Activated T-cell treated with anti-CD3 and anti-CD28 coated beads, Interleukin-2, amount 50 U/mL, for 1 hour (primary cell): ENCODE data around the gene RSPH6A.

Experiments
- DNase-seq: peaks from one replicate; pipeline ENCODE4 v3.0.0-alpha.2; 2020

RSPH6A gene

DNA sequence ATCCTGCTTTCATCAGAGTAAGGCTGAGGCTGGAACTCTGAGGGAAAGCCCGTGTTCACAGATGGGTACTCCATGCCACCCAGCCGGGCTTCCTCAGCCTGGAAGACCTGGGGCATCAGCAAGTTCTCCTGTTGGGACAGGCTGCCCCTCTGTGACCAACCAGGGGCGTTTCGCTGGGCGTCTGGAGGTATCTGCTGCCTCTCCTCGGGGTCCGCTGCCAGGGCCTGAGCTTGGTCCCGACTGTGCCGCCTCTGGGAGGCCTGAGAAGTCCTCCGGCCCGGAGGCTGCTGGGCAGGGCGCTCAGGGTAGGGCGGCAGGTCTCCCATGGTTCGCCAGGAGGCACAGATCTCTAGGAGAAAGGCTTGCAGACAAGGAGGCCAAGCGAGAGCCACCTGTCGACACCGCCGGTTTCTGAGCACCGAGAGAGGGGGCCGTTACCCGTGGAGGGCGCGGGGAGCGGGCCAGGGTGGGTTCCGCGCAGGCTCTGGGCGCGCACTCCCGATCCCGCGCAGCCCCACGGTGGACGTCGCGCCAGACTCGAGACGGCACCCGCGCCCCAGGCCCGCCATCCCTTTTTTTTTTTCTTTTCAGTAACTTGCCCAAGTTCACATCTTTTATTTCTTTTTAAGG lies at the start of gene RSPH6A:
TSS of gene RSPH6A (minus strand) at position 458 of the 630 bp plus-strand sequence. CDS start at position 326, 132 bp downstream.
- DNase-seq = no peak

DNA sequence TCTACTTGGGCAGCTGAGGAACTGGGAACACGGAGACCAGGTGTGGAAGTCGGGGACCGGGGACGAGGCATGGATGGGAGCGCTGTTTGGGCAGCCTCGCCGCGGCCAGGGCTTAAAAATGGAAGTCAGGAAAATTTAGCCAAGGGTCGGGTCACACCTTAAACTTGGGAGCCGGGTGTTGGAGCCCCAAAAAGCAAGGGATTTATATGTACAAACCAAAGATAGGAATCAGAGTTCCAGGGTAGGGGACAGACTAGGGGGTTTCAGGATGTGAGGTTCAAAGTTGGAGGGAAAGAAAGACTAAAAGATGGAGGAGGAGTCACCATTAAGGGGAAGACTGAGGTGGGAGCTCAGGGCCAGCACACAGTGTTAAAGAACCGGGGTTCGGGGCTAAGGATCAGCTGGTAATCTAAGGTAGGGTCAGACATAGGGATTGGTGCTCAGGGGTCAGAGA lies 49.5 kb upstream of the RSPH6A start:
- DNase-seq = no peak

DNA sequence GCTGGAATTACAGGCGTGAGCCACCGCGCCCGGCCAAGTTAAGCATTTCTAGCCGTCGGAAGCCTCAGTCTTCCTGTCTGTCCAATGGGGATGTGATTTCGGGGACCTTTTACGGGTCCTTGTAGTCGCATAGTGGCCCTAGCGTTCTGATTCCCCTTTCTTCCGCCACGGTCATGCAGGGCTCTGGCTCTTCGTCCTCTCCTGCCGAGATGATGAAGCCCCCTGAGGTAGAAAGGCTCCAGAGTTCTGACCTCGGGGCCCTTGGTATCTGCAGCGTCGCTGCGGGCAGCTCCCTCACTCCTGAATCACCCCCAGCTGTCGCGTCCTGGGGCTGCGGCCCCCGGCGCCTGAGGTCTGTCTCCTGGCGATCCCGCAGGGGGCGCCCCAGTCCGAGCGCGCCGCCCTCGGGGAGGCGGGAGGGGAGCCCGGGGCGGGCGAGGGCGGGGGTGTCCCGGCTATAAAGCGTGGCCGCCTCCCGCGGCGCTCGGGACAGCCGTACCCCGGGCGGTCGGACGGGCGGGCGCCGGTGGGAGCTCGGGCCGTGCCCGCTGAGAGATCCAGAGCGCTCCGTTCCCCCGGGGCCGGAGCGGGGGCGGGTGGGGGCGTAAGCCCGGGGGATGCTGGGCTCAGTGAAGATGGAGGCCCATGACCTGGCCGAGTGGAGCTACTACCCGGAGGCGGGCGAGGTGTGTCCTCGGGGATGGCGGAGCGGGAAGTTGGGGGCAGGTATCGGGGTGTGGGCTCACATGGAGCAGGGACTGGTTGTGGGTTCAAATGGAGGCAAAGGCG lies 48.9 kb upstream of the RSPH6A start, which contains the start of gene FOXA3:
TSS of gene FOXA3 (plus strand) at position 487 of the 789 bp plus-strand sequence. CDS start at position 618, 131 bp downstream.
- peak; percentile 66 for DNase-seq

DNA sequence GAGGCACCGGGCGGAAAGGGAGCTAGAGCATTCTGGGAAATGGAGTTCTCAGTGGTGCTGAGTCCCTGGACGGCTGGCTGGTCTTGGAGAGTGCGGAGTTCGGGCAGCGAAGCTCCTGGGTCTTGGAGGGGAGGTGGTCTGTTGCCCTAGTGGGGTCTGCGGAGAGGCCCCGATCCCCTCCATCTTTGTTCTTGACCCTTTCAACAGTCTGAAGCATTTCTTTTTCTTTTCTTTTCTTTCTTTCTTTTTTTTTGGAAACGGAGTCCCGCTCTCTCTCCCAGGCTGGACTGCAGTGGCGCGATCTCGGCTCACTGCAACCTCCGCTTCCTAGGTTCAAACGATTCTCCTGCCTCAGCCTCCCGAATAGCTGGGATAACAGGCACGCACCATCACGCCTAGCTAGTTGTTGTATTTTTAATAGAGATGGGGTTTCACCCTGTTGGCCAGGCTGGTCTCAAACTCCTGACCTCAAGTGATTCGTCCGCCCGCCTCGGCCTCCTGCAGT lies 48.3 kb upstream of the RSPH6A start:
- no peak for DNase-seq

DNA sequence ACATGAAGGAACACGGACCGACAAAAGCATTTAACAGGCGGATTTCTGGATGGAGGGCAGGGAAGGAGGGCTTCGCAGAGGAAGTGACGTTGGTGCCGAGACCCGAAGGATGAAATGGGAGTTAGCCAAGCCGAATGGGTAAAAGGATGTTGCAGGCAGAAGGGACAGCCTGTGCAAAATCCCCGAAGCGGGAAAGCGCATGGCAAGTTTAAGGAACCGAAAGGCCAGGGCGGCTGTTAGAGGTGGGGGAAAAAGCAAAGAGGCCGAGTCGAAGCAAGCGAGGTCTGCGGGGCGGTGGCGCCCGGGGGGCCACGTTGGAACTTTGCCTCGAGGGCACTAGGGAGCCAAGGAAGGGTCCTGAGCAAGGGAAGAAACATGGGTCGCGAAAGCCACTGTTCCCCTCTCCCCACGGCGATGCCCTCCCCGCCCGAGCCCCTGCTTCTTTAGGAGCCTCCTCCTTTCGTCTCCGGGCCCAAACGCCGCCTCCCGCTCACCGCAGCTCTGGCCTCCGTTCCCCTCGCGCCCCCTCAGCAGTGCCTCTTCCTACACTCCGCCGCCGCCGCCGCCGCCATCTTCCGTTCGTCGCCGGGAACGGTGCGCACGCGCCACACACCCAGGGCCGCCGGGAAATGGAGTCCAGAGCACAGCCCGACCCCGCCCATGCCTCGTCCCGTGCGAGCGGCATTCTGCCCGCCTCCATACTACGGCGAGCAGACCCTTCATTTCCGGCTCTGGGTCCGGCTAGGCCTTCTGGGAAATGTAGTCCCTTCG lies 47.6 kb upstream of the RSPH6A start, which contains the start of gene SYMPK:
TSS of gene SYMPK (minus strand) at position 584 of the 771 bp plus-strand sequence. CDS start 8,652 bp downstream, outside the sequence.
- peak; percentile 96 for DNase-seq

DNA sequence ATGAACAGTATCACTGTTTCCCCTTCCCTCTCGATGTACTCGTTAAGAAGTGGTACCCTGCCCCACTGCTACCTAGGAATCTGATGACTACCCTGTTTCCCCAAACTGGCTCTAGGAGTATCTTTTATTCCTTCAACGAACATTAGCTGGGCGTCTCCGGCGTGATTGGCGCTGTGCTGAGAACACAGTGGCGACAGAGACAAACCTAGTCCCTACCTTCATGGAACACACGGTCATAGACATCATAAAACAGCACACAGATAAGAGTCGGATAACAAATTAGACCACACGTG lies 47.1 kb upstream of the RSPH6A start:
- DNase-seq = no peak

DNA sequence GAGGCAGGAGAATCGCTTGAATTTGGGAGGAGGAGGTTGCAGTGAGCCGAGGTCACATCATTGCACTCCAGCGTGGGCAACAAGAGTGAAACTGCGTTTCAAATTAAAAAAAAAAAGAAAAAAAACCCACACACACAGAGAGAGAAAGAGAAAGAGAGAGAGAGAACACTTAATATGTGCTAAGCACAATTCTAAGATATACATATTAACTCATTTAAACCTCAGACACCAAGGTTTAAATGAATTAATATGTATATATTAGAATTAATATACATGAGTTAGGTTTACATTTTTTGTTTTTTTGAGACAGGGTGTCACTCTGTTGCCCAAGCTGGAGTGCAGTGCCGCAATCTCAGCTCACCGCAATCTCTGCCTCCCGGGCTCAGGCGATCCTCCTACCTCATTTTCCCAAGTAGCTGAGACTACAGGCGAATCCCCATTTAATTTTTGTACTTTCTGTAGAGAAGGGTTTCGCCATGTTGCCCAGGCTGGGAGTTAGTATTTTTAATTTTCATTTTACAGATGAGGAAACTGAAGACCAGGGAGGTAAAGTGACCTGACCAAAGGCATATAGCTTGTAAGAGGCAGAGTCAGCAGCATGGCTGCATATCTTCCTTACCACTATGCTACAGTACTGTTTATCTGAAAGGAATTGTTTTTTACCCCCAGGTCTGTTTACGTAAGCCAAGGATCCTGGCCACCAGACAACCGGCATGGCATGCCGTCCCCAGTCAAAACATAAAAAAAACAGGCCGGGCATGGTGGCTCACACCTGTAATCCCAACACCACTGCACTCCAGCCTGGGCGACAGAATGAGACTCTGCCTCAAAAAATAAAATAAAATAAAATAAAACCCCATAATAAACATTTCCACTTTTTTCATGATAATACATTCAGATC lies 45.5 kb upstream of the RSPH6A start:
- no peak for DNase-seq

DNA sequence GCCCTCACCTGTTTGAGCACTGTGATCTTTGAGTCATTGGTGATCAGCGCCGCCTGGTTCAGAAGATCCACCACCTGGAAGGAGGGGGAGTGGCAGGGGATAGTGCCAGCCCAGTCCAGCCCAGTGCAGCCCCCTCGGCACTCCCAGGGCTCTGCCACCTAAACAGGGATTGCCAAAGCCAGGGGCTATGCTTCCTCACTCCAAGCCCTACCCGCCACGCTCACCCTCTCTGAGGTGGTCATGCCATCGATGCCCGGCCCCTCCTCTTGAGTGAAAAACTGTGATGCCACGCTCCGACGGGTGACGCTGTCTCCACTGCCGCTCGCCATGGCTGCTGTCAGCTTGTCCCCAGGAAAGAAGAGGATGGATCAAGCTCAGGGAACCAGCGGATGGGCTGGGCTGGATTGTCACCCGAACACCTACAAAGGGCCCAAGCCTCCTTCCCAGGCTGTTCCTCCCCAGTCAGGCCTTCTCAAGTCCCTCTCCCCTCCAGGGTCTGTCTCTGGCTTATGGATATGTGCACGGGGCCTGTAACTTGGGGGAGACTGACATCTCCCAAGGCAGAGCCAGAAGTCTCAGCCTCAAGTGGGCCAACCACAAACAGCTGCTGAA lies 39.2 kb upstream of the RSPH6A start:
- no peak for DNase-seq

DNA sequence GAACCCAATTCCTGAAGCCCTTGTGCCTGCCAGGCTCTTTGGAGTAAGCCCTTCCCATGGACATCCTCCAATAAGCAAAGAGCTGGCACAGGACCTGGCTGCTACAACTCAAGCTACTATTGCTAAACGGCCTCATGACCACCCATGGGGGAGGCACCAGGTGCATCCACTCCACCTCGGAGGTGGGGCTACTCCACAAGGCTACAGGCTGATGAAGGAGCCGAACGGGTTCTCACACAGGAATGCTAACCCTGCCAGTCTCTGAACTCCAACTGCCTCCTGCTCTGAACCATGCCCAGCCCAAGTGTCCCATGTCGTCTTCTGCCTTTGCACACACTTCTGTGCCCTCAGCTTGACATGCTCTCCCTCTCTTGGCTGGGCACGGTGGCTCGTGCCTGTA lies 37.9 kb upstream of the RSPH6A start:
- no peak for DNase-seq

DNA sequence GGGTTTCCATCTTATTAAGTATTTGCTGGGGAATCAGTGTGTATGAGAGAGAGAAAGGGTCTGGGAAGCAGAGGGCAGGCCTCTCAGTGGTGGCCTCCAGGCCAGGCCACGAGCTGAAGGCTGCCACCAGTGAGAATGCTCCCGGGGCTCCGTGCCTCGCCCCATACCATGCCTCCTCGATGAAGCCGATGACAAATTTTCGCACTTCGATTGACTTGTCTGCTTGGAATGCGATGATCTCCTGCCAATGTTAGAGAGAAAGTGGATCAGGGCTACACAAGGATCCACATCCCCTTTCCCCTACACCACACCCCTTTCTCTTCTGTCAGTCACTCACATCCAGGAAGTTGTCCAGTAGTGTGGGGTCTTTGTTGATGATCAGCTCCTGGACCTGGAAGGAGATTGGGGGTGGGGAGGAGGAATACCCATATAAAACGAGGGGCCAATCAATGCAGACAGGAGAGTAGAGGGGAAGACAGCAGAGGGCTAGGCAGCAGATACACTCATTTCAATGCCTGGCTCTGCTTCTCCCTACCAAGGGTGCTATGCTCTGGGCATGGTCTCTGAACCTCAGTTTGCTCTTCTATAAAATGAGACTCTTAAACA lies 37.1 kb upstream of the RSPH6A start:
- DNase-seq = no peak

DNA sequence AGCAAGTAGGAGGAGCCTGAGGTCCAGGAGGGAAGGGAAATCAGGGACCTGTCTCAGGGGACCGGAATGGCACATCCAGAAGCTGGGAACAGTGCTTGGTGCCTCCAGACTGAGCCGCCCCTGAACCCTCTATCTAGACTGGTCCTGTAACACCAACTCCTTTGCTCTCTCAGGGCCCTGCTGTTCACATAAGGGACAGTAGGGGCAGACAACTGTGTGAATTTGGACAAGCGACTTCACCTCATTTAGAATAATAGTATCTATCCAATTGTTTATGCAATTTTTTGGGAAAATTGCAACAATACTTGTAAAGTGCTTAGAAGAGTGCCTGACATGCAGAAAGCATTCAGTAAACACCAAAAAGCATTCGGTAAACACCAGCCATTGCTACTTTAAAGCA lies 33.8 kb upstream of the RSPH6A start:
- DNase-seq = no peak

DNA sequence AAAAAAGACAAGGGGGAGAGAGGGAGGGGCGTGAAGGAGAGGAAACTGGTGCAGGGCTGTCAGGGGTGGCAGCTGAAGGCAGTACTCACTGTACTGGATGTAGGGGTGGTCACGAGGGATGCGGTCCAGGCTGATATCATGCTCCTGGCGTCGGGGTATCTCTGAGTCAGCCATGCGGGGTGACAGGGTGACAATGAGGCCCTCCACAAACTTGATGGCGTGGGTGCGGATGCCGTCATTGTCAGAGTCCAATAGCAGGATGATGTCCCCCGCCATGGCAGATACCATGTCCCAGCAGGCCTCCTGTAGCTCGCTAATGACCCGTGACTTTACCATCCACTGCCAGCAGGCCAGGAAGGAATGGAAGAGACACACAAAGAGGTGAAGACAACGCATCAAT lies 32.6 kb upstream of the RSPH6A start:
- DNase-seq = no peak

DNA sequence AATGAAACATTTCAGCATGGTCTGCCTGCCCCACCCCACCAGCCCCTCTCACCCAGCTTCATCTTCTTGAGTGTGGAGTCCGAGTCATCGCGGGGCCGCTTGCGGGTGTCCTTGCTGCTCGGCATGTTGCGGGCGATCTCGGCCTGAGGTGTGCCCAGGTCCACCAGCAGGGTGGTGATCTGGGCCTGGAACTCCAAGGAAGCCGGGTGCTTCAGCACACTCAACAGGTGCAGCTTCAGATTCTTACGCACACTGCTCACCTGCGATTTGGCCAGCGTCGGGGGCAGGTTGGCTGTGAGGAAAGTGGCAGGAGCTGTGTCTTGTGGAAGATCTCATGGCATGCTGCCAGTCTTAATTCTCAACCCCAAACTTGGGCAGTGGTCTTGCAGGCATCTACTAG lies 27.1 kb upstream of the RSPH6A start:
- DNase-seq = no peak

DNA sequence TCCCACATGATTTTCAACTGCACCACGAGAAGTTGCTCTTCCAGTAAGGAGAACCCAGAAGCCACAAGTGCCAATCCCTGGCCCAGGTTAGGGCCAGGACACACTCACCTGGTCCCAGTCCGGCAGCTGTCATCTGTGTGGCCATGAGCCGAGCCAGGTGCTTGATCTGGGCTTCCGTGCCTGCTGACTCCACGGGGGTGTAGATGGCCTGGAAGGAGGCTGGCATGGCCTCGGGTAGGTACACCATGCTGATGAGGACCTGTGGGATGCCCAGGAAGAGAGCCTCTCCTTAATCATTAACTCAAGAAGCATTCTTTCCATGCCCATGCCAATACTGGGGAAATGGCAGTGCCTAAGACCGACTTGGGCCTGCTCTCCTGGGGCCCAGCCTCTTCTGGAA lies 19.9 kb upstream of the RSPH6A start:
- DNase-seq = no peak

DNA sequence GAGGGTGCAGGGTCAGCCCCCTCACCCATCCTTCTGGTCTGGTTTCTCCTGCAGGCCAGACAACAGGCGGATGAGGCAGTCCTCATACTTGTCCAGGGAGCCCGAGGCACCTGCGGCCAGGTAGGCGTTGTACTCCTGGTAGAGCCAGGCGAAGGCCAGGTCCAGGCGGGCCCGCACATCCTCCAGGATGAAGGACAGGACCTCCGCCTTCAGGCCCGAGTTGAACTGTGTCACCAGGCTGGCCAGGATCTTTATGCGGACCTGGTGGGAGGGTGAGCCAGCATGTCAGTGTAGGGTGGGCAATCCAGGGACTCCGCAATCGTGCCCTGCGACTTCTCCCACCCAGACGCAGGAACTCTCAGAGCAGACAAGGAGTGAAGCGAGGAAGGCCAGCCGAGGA lies 13.8 kb upstream of the RSPH6A start:
- no peak for DNase-seq

DNA sequence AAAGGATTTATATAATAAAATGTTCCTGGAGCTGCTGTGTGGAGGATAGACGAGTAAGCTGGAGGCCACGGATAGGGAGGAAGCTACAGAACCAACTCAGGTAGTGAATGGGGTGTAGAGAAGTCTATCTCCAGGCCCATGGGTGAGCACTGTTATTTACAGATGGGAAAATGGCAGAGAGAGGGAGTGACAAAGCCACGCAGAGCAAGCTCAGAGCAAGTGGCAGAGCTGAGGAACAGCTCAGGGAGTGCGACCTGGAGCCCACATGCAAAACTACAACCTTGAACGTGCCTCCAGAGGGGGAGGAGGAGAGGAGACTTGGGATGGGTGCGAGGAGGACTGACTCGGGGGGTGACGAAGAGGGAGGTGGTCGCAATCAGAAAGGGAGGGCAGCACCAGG lies 13.4 kb upstream of the RSPH6A start:
- DNase-seq = no peak

DNA sequence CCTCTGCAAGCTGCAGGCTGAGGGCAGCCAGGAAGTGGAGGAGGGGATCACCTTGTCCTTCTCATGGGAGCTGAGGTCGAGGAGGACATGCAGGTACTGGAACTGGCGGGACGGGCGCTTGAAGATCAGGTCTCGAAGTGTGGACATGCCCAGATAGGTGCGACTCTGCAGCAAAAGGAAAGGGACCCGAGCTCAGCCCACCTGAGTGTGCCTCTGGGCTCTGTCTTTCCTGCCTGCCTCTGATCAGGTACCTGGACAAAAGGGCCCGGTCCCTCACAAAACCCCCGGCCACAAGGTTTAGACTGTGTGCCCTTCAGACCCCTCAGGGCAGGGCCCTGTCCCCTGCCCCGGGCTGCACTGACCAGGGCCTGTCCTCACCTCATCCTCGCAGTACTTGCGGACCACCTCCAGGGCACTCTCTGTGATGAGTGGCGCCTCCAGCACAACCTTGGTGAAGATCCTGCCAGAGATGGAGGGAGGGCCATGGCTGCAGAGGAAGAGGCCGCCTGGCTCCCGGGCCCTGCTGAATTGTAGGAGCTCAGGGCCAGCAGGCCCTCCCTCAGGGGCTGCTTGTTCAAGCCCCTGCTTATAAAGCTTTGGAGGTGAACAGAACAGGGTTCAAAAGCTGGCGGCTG lies 12.5 kb upstream of the RSPH6A start:
- no peak for DNase-seq

DNA sequence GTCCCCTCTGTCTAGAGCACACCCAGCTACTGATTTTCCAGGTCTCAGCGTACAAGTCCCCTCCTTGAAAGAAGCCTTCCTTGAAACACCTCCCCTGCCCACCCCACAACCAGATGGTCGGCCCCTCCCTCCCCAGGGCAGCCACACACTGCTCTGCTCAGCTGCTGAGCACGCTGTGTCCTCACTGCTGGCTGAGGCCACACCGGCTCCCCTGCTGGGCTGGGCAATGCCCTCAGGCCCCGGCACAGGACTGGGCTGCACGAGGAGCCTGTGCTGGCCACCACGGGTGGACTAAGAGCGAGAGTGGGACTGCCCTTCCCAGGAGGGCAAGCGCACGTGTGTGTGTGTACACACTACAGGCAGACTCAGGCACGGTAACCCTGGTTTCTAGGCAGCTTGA lies 11.8 kb upstream of the RSPH6A start:
- DNase-seq = no peak

DNA sequence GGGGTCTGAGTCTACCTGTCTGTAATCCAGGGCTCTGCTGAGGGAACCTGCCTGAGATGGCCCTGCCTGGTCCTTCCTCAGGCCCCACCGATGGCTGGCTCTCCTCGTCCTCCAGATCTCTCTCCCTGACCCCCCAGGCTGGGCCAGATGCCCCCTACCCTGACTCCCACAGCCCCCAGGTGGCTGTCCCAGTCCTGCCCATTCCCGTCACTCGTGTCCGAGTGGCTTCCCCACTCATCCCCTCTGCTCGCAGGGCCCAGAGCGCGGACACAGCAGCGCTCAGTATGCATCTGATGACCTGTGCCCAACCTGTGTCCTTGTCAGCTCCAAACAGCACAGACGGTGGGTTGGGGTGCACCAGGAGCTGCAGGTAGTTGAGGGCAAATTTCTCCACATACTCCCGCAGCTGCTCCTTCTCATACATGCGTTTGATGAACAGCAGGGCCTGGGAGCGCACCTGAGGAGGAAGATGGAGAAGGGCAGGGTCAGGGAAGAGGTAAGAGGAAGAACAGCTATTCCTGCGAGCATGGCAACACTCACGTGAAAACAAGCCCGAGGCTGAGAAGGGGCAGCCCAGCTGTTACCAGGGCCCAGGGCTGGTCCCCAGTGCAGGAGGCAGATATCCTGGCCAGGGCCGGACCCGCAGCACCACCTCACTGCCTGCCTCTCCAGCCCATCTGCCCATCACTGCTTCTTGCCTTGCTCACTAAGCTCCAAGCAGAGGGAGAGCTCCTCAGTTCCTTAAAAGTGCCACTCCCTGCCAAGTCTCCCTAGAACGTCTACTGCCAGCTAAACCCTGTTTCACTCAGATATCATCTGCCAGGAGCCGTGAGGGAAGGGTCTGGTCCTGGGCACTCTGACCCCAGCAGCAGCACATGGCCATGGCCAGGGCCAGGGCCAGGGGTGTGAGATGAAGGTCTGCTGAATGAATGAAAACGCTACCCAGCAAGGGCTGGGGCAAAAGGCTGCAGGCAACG lies 11.1 kb upstream of the RSPH6A start:
- DNase-seq = no peak

DNA sequence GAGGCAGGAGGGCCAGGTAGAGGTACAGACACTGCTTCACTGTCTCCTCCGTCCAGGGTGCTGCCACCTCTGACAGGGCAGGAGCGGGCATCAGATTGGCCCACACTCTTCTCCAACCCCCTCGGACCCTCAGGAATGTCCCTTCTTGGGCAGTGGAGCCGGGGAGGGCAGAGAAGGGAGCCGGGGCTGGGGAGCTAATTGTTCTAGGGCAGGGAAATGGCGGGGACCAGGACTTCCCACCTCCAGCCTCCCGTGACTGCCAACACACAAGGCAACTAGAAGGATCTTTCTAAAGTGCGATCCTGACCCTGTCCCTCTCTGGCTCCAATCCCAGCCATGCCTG lies 10.1 kb upstream of the RSPH6A start:
- DNase-seq = no peak
